ENCODE measurements around the gene SLC29A4. TPM values are rescaled to one million over a fixed set of nuclear protein-coding genes. Genes with fewer than 3 reads are reported as not detected.

Gene SLC29A4
- total RNA-seq, 2 experiments from 2014 or later: 0.06 to 0.67 TPM

DNA sequence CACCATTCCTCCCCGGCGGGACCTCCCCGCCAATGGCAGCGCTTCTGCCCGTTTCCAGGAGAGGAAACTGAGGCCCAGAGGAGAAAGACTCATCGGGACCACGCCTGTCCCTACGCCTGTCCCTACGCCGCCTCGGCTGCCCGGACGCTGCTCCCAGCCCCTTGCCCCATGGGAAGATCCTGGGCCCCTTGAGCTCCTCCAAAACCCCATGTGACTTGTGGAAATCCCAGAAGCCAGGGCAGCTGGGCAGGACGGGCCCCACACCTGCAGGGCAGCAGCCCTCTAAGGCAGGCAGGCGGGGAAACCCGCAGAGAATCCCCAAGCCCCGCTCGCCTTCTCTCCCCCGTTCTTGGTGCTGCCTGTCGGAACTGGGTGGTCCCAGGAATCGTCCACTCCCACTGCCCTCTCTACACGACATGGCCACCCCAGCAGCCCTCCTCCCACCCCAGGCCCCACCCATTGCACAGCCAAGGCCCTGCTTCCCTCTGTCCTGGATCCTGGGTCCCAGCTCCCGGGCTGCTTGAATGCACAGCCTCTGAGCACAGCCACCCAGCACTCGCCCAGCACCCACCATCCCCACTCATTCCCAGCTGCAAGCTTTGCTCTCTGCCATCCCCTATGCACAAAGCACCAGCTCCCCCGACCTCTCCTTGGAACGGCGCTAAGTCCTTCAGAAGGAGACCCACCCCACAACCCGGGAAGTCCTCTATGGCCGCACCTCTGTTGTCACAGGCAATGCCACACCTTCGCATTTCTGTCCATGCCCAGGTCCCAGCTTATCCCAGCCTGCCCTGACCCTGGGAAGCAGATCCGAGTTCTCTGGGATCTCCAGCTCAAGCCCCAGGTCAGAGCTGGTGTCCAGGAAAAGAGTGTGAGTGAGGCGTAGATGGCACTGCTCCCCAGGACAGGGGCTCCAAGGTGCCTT lies 50.6 kb downstream of the SLC29A4 start:
- Histone ChIP-seq H2AFZ (ENCODE audit: low read length) (no peak overlapping the region), H3K27ac (ENCODE audit: low read depth, low read length, poor library complexity, severe bottlenecking) (no peak overlapping the region), H3K79me2 (ENCODE audit: insufficient read depth, low read depth, low read length) (no peaks in the 10 kb centered on the region), H4K20me1 (ENCODE audit: insufficient read depth, low read length) (no peaks in the 10 kb centered on the region), H3K4me1 (ENCODE audit: insufficient read depth, low read length, poor library complexity, severe bottlenecking) (peaks cover 21% of the 10 kb centered on the region), H3K9me2 (ENCODE audit: insufficient read depth, low read length) (no peaks in the 10 kb centered on the region), H3K9me3 (ENCODE audit: low read length) (no peaks in the 10 kb centered on the region; the same call in 1 of the 2 replicates), H3K4me3 (ENCODE audit: low read depth, low read length, poor library complexity, severe bottlenecking) (no peak overlapping the region), H3K36me3 (ENCODE audit: insufficient read depth, low read length) (peaks cover 47% of the 10 kb centered on the region), H3K4me2 (ENCODE audit: low read length) (no peak overlapping the region)
- no TSS peak for BruUV-seq (replicated peaks)
- TF ChIP-seq, protein P1, sequence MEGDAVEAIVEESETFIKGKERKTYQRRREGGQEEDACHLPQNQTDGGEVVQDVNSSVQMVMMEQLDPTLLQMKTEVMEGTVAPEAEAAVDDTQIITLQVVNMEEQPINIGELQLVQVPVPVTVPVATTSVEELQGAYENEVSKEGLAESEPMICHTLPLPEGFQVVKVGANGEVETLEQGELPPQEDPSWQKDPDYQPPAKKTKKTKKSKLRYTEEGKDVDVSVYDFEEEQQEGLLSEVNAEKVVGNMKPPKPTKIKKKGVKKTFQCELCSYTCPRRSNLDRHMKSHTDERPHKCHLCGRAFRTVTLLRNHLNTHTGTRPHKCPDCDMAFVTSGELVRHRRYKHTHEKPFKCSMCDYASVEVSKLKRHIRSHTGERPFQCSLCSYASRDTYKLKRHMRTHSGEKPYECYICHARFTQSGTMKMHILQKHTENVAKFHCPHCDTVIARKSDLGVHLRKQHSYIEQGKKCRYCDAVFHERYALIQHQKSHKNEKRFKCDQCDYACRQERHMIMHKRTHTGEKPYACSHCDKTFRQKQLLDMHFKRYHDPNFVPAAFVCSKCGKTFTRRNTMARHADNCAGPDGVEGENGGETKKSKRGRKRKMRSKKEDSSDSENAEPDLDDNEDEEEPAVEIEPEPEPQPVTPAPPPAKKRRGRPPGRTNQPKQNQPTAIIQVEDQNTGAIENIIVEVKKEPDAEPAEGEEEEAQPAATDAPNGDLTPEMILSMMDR (conservative IDR thresholded peaks at IDR 0.05; ENCODE audit: low read length): no peak
- TF ChIP-seq EZH2phosphoT487 (IDR thresholded peaks at IDR 0.05; ENCODE audit: borderline replicate concordance, low read depth, low read length): no peak
- ChIA-PET POLR2A (no interaction called here), CTCF (ENCODE audit: unreplicated experiment) (no interaction called here)
- intact Hi-C loops (cut with micrococcal nuclease; ENCODE audit: unreplicated experiment): loop anchor here (5.0 kb wide), 1 partner anchor 64 kb away; no protein-coding TSS in a partner anchor
- DNase-seq (ENCODE audit: low spot score): no peak

DNA sequence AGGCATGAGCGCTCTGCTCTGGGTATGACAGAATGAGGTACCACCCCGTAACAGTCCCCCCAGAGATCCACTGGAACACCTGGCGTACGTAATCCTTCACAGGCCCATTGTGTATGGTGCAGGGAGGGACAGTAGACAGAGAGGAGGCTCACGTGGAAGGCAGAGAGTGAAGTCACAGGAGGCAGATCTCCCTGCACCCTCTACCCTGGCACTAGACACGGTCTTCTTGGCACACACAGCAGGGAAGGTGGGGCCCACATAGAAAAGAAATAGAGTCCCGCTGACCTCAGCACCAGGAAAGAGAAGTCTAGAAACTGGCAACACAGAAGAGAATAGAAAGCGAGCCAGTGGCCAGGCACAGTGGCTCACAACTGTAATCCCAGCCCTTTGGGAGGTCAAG lies 51.9 kb downstream of the SLC29A4 start:
- peaks cover 39% of the 10 kb centered on the region for H3K36me3 ChIP-seq (ENCODE audit: insufficient read depth, low read length)
- ChIA-PET CTCF (ENCODE audit: unreplicated experiment) (no interaction called here), POLR2A (interaction anchor here (0.7 kb wide), 1 partner anchor 890 kb away, joined by 4 read pairs; no protein-coding TSS in a partner anchor)
- H3K27ac ChIP-seq (ENCODE audit: low read depth, low read length, poor library complexity, severe bottlenecking): no peak overlapping the region
- no peak overlapping the region for H3K4me3 ChIP-seq (ENCODE audit: low read depth, low read length, poor library complexity, severe bottlenecking)
- no peaks in the 10 kb centered on the region for H4K20me1 ChIP-seq (ENCODE audit: insufficient read depth, low read length)
- H3K9me3 ChIP-seq (ENCODE audit: low read length): no peaks in the 10 kb centered on the region; the same call in 1 of the 2 replicates
- no peak overlapping the region for H3K4me2 ChIP-seq (ENCODE audit: low read length)
- DNase-seq (ENCODE audit: low spot score): no peak
- no peaks in the 10 kb centered on the region for H3K79me2 ChIP-seq (ENCODE audit: insufficient read depth, low read depth, low read length)
- intact Hi-C loops (cut with micrococcal nuclease; ENCODE audit: unreplicated experiment): loop anchor here (5.0 kb wide), 1 partner anchor 63 kb away; no protein-coding TSS in a partner anchor
- TF ChIP-seq, protein P1 (conservative IDR thresholded peaks at IDR 0.05; ENCODE audit: low read length): no peak
- TF ChIP-seq EZH2phosphoT487 (IDR thresholded peaks at IDR 0.05; ENCODE audit: borderline replicate concordance, low read depth, low read length): no peak
- peaks cover 21% of the 10 kb centered on the region for H3K4me1 ChIP-seq (ENCODE audit: insufficient read depth, low read length, poor library complexity, severe bottlenecking)
- no peak overlapping the region for H2AFZ ChIP-seq (ENCODE audit: low read length)
- no peaks in the 10 kb centered on the region for H3K9me2 ChIP-seq (ENCODE audit: insufficient read depth, low read length)
- no TSS peak for BruUV-seq (replicated peaks)

DNA sequence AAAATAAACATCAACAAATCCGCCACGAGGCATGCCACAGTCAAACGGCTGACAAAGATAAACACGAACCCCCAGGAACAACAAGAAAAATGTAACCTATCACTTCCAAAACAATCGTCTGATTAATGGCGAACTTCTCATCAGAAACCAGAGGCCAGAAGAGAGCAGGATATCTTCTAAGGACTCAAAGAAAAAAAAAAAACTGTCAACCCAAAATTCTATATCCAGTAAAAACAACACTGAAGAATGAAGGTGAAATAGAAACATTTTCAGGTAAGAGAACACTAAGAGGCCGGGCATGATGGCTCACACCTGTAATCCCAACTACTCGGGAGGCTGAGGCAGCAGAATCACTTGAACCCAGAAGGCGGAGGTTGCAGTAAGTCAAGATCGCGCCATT lies 54.3 kb downstream of the SLC29A4 start:
- POLR2A ChIA-PET: interaction anchor here (0.5 kb wide), 1 partner anchor 489 kb away, joined by 4 read pairs; no protein-coding TSS in a partner anchor
- intact Hi-C loops (cut with micrococcal nuclease; ENCODE audit: unreplicated experiment): no loop called here
- H3K79me2 ChIP-seq (ENCODE audit: insufficient read depth, low read depth, low read length): no peaks in the 10 kb centered on the region

More for the DNA sequence above, 54.3 kb downstream of the SLC29A4 start:
- Histone ChIP-seq H3K27ac (ENCODE audit: low read depth, low read length, poor library complexity, severe bottlenecking) (no peak overlapping the region), H4K20me1 (ENCODE audit: insufficient read depth, low read length) (no peaks in the 10 kb centered on the region), H3K4me3 (ENCODE audit: low read depth, low read length, poor library complexity, severe bottlenecking) (no peak overlapping the region), H3K4me1 (ENCODE audit: insufficient read depth, low read length, poor library complexity, severe bottlenecking) (peaks cover 4% of the 10 kb centered on the region), H3K9me2 (ENCODE audit: insufficient read depth, low read length) (no peaks in the 10 kb centered on the region), H3K4me2 (ENCODE audit: low read length) (no peak overlapping the region), H3K9me3 (ENCODE audit: low read length) (no peaks in the 10 kb centered on the region; the same call in 1 of the 2 replicates), H3K36me3 (ENCODE audit: insufficient read depth, low read length) (peaks cover 38% of the 10 kb centered on the region), H2AFZ (ENCODE audit: low read length) (no peak overlapping the region)
- no peak for TF ChIP-seq EZH2phosphoT487 (IDR thresholded peaks at IDR 0.05; ENCODE audit: borderline replicate concordance, low read depth, low read length)
- TF ChIP-seq, protein P1 (conservative IDR thresholded peaks at IDR 0.05; ENCODE audit: low read length): no peak
- DNase-seq (ENCODE audit: low spot score): no peak
- CTCF ChIA-PET (ENCODE audit: unreplicated experiment): no interaction called here
- no TSS peak for BruUV-seq (replicated peaks)

All from OCI-LY7 (cell line).